Measurements from ENCODE around the gene LITAF. TPM values are rescaled to one million over a fixed set of nuclear protein-coding genes. Genes with fewer than 3 reads are reported as not detected.
"Not testable (repeated sequence)": the region's sequence is repeated elsewhere in the genome, so short reads cannot be mapped to it uniquely, and the experiment has no call there.

LITAF gene
- total RNA-seq, 4 donors from 2014 or later: 101 to 136 (median 112) TPM

GRCh38 chr16:11562941-11563340 is 23.8 kb downstream of the LITAF start:
- no peak for DNase-seq
- Histone ChIP-seq H3K27ac (peak overlapping the region; percentile 22 to 66 (median 29)), H3K4me3 (replicated peaks in 1 of 3) (no peak overlapping the region), H3K9me3 (no peaks in the 10 kb centered on the region), H3K36me3 (no peaks in the 10 kb centered on the region), H3K27me3 (no peaks in the 10 kb centered on the region), H3K4me1 (peaks cover 13 to 19% of the 10 kb centered on the region in 2 donors)
- TF ChIP-seq POLR2A (IDR thresholded peaks at IDR 0.05): no peak
- no peak for TF ChIP-seq CTCF (IDR thresholded peaks at IDR 0.05)
- intact Hi-C loops (cut with DNase I): no loop called here
- WGBS, 2 donors: 91 to 97% methylated on average over 10 of the region's 10 CpGs

DNA sequence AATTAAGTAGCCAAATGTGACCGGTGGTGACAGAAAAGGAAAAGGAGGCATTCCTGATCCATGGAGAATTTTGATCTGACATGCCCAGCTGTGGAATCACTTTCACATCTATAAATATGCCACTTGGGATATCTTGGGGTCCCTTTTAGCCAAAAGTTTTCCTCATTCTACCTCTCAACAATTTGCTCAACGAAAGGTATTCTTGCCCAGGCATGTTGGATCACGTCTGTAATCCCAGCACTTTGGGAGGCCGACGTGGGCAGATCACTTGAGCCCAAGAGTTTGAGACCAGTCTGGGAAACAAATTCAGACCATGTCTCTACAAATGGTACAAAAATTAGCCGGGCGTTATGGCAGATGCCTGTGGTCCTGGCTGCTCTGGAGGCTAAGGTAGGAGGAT is 24.3 kb downstream of the LITAF start:
- WGBS, 2 donors: 88 to 93% methylated on average over 7 of the region's 7 CpGs
- Histone ChIP-seq H3K27ac (peak overlapping the region in 1 of 3 donors; percentile 66), H3K9me3 (no peaks in the 10 kb centered on the region), H3K4me3 (replicated peaks in 1 of 3) (no peak overlapping the region), H3K36me3 (no peaks in the 10 kb centered on the region), H3K27me3 (no peaks in the 10 kb centered on the region), H3K4me1 (peaks cover 17 to 24% of the 10 kb centered on the region in 2 donors)
- intact Hi-C loops (cut with DNase I): no loop called here
- DNase-seq: no peak
- TF ChIP-seq POLR2A (IDR thresholded peaks at IDR 0.05): no peak
- no peak for TF ChIP-seq CTCF (IDR thresholded peaks at IDR 0.05)

- DNase-seq: no peak
- Histone ChIP-seq H3K4me1 (peaks cover 17 to 25% of the 10 kb centered on the region in 2 donors), H3K4me3 (replicated peaks in 1 of 3) (no peak overlapping the region), H3K36me3 (no peaks in the 10 kb centered on the region), H3K27me3 (no peaks in the 10 kb centered on the region), H3K27ac (peak overlapping the region in 2 of 3 donors; percentile 0 to 28), H3K9me3 (no peaks in the 10 kb centered on the region)
- 93 to 98% methylated on average over 3 of the region's 3 CpGs for WGBS, 2 donors
- intact Hi-C loops (cut with DNase I): no loop called here
- TF ChIP-seq CTCF (IDR thresholded peaks at IDR 0.05) (no peak), POLR2A (IDR thresholded peaks at IDR 0.05) (no peak)
Measured at GRCh38 chr16:11561856-11562255, 24.9 kb downstream of the LITAF start.

- H3K9me3 ChIP-seq: no peaks in the 10 kb centered on the region
- H3K27ac ChIP-seq: peak overlapping the region in 2 of 3 donors; percentile 0 to 28
- H3K4me1 ChIP-seq: peaks cover 17 to 25% of the 10 kb centered on the region in 2 donors
- H3K4me3 ChIP-seq (replicated peaks in 1 of 3): no peak overlapping the region
- intact Hi-C loops (cut with DNase I): no loop called here
- no peak for TF ChIP-seq POLR2A (IDR thresholded peaks at IDR 0.05)
- no peak for TF ChIP-seq CTCF (IDR thresholded peaks at IDR 0.05)
- 84 to 85% methylated on average over 4 of the region's 4 CpGs for WGBS, 2 donors
- DNase-seq: no peak
- H3K36me3 ChIP-seq: peaks cover 0 to under 1% of the 10 kb centered on the region in 2 donors
- no peaks in the 10 kb centered on the region for H3K27me3 ChIP-seq
Measured at GRCh38 chr16:11561454-11561805, 25.3 kb downstream of the LITAF start.

DNA sequence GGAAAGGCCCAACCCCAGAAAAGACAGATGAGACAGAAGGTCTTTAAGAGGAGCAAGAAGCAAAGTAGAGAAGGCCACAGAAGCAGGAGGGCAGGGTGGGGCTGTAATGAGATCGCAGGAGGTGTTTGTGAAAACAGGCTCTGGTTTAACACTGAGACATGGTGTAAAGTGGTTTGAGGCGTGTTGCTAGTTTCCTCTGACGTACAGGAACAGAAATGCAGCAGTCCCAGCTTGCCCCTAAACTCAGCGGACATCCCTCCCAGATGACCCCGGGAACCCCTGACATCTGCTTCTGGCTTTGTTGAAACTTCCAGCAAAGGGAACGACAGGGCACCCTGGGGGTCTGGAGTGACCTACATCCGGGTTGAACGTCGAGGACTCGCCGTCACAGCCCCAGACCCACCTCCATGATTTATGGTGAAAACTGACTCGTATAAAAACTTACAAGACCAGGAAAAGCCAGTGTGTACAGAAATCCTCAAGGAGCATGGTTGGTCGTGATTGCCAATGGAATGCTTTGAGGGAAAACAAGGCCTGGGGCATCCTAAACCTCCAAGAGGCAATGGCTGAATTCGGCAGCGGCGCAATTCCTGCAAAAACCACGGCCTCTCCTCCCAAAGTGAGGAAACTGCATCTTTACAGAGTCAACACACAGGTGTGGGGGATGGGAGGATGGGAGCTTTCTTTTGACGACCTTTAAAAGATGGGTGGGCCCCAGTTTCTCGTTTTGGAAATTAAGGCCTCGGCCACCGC is 25.8 kb downstream of the LITAF start:
- intact Hi-C loops (cut with DNase I): no loop called here
- H3K27ac ChIP-seq: peak overlapping the region; percentile 0 to 44 (median 22)
- no peaks in the 10 kb centered on the region for H3K9me3 ChIP-seq
- TF ChIP-seq CTCF (IDR thresholded peaks at IDR 0.05) (no peak), POLR2A (IDR thresholded peaks at IDR 0.05) (no peak)
- H3K4me3 ChIP-seq (replicated peaks in 1 of 3): no peak overlapping the region
- 71 to 73% methylated on average over 21 of the region's 21 CpGs for WGBS, 2 donors
- peaks cover 17 to 25% of the 10 kb centered on the region in 2 donors for H3K4me1 ChIP-seq
- H3K27me3 ChIP-seq: no peaks in the 10 kb centered on the region
- peaks cover 5 to 6% of the 10 kb centered on the region in 2 donors for H3K36me3 ChIP-seq
- no peak for DNase-seq

DNA sequence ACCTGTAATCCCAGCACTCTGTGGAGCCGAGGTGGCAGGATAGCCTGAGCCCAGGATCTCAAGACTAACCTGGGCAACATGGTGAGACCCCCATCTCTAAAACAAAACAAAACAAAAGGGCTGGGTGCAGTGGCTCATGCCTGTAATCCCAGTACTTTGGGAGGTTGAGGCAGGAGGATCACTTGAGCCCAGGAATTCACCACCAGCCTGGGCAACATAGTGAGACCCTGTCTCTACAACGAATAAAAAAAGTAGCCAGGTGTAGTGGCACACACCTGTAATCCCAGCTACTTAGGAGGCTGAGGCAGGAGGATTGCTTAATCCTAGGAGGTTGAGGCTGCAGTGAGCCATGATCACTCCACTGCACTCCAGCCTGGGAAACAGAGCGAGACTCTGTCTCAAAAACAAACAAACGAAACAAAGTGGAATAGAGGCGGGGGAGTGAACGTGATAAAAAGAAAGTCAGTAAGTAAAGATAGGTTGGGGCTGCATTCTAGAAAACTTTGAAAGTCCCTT is 28.4 kb downstream of the LITAF start:
- H3K36me3 ChIP-seq: peaks cover 18 to 22% of the 10 kb centered on the region in 2 donors
- intact Hi-C loops (cut with DNase I); H3K9me3 ChIP-seq; DNase-seq; H3K27me3 ChIP-seq; H3K4me3 ChIP-seq (replicated peaks in 1 of 3): not testable (repeated sequence)
- WGBS, 2 donors: 87 to 91% methylated on average over 6 of the region's 6 CpGs
- peak overlapping the region in 1 of 3 donors; percentile 47 for H3K27ac ChIP-seq
- H3K4me1 ChIP-seq: peaks cover 9 to 13% of the 10 kb centered on the region in 2 donors
